BLaER1 (cell line): Measurements from ENCODE around the gene COG3.

Source experiments
- H3K27ac ChIP-seq: shearing (Covaris generic); formaldehyde crosslinking; 2 replicates; pipeline ENCODE4 v1.8.1; 2022
- H3K27me3 ChIP-seq: shearing (Covaris generic); formaldehyde crosslinking; 2 replicates; pipeline ENCODE4 v1.8.1; 2022
- H3K36me3 ChIP-seq: shearing (Covaris generic); formaldehyde crosslinking; 2 replicates; pipeline ENCODE4 v1.8.1; 2022
- H3K4me1 ChIP-seq: shearing (Covaris generic); formaldehyde crosslinking; 2 replicates; pipeline ENCODE4 v1.8.1; 2022
- H3K4me2 ChIP-seq: shearing (Covaris generic); formaldehyde crosslinking; 2 replicates; pipeline ENCODE4 v1.8.1; 2022
- H3K4me3 ChIP-seq: shearing (Covaris generic); formaldehyde crosslinking; 2 replicates; pipeline ENCODE4 v1.8.1; 2022
- H3K9ac ChIP-seq: shearing (Covaris generic); formaldehyde crosslinking; 2 replicates; pipeline ENCODE4 v1.8.1; 2022
- H3K9me3 ChIP-seq: shearing (Covaris generic); formaldehyde crosslinking; 2 replicates; pipeline ENCODE4 v1.8.1; 2022
- H4K20me1 ChIP-seq: shearing (Covaris generic); formaldehyde crosslinking; 2 replicates; pipeline ENCODE4 v1.8.1; 2022
- Cebpa-rat ChIP-seq: shearing (Covaris generic); IDR thresholded peaks from 2 replicates; pipeline ENCODE4 v1.8.1; 2022

Gene COG3

GRCh38 chr13:45518525-45519245 lies 53.9 kb downstream of the COG3 start:
- Histone ChIP-seq H3K4me1 (no peaks in the 10 kb centered on the region), H3K9ac (no peak overlapping the region), H3K36me3 (peaks cover 85% of the 10 kb centered on the region), H3K4me2 (no peak overlapping the region), H3K27me3 (no peaks in the 10 kb centered on the region), H3K4me3 (no peak overlapping the region), H4K20me1 (no peaks in the 10 kb centered on the region), H3K27ac (no peak overlapping the region), H3K9me3 (no peaks in the 10 kb centered on the region)
- TF ChIP-seq Cebpa-rat: no peak

DNA sequence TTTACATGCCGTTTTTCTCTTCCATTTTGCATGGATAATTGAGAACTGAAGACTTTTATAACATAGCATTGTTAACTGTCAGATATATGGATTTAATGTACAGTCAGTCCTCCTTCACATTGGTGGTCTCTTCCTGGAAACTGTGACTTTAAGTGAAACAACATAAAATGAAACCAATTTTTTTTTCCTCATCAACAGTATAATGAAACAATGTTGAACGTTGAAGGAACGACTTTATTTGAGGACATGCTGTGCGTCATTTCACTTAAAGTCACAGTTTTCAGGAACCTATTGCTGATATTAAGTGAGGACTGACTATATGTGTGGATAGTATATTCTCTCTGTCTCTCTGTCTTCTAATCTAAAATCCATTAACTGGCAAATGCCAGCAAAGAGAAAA lies 54.8 kb downstream of the COG3 start:
- no peaks in the 10 kb centered on the region for H4K20me1 ChIP-seq
- no peak overlapping the region for H3K4me3 ChIP-seq
- no peak overlapping the region for H3K4me2 ChIP-seq
- H3K27ac ChIP-seq: no peak overlapping the region
- peaks cover 85% of the 10 kb centered on the region for H3K36me3 ChIP-seq
- TF ChIP-seq Cebpa-rat: no peak
- no peaks in the 10 kb centered on the region for H3K27me3 ChIP-seq
- no peaks in the 10 kb centered on the region for H3K9me3 ChIP-seq
- H3K4me1 ChIP-seq: no peaks in the 10 kb centered on the region
- H3K9ac ChIP-seq: no peak overlapping the region

DNA sequence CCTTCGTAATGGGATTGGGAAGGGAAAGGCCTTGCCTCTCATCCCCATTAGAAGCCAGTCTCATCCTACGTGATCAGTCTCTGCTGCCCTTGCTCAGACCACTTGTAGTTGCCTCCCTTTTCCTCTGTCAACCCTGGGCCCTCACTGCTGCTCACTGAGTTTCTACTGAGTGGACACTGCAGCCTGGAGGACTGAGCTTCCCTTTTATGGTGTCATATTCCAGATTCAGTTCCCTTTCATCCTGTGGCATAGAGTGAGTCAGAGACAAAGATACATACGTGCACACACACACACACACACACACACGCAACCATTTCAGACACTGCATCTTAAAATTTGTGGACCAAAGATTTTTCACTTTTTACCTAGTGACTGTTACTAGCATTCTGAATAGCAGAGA lies 56.6 kb downstream of the COG3 start:
- no peaks in the 10 kb centered on the region for H4K20me1 ChIP-seq
- peaks cover 87% of the 10 kb centered on the region for H3K36me3 ChIP-seq

DNA sequence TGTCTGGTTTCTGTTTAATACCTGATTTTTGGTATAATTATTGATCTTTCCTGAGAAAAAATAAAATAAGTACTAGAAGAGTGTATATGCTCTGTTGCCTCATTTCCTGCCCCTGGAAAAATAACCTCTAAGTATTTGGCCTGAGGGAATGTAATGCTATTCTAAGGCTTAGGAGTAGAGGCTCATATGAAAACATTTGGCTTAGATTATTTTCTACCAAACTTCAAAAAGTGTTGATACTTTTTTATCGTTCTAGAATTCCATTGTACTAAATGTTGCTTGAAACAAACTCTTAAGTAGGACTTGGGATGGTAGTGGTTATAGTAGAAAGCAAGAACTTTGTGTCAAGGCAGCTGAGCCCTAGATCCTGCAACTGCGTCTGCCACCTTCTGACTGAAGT lies 57.8 kb downstream of the COG3 start:
- no peaks in the 10 kb centered on the region for H3K4me1 ChIP-seq
- no peak overlapping the region for H3K9ac ChIP-seq
- H3K4me2 ChIP-seq: no peak overlapping the region
- H3K9me3 ChIP-seq: no peaks in the 10 kb centered on the region
- H3K27me3 ChIP-seq: no peaks in the 10 kb centered on the region
- no peak overlapping the region for H3K4me3 ChIP-seq
- H3K27ac ChIP-seq: no peak overlapping the region
- TF ChIP-seq Cebpa-rat: no peak
- no peaks in the 10 kb centered on the region for H4K20me1 ChIP-seq
- H3K36me3 ChIP-seq: peaks cover 87% of the 10 kb centered on the region

More for the DNA sequence above, 56.6 kb downstream of the COG3 start:
- no peak for TF ChIP-seq Cebpa-rat
- Histone ChIP-seq H3K9ac (no peak overlapping the region), H3K4me1 (no peaks in the 10 kb centered on the region), H3K27me3 (no peaks in the 10 kb centered on the region), H3K4me3 (no peak overlapping the region), H3K27ac (no peak overlapping the region), H3K9me3 (no peaks in the 10 kb centered on the region), H3K4me2 (no peak overlapping the region)

- H3K27ac ChIP-seq: no peak overlapping the region
- peaks cover 75% of the 10 kb centered on the region for H3K36me3 ChIP-seq
- TF ChIP-seq Cebpa-rat: no peak
- H3K4me1 ChIP-seq: no peaks in the 10 kb centered on the region
- no peak overlapping the region for H3K9ac ChIP-seq
- no peak overlapping the region for H3K4me2 ChIP-seq
- H3K9me3 ChIP-seq: no peaks in the 10 kb centered on the region
- H3K4me3 ChIP-seq: no peak overlapping the region
- no peaks in the 10 kb centered on the region for H4K20me1 ChIP-seq
- H3K27me3 ChIP-seq: no peaks in the 10 kb centered on the region
Observed at GRCh38 chr13:45527699-45528462, 63.1 kb downstream of the COG3 start.

DNA sequence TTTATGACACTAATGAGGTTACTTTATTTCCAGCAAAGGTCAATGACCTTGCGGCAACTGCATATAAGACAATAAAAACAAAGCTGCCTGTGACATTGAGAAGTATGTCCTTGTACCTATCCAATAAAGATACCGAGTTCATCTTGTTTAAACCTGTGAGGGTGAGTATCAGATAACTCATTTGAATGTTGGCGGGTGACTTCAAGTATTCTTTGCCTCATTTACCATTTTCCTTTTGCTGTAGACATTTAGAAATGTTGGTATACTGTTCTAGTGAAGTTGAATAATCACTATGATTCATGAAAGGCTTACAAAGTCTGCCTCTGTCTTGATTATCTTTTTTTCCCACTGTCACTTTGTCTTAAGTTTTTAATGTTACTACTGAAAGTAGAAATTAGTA lies 65.0 kb downstream of the COG3 start:
- no peak for TF ChIP-seq Cebpa-rat
- no peaks in the 10 kb centered on the region for H3K4me1 ChIP-seq
- H3K9ac ChIP-seq: no peak overlapping the region
- H4K20me1 ChIP-seq: no peaks in the 10 kb centered on the region
- no peaks in the 10 kb centered on the region for H3K9me3 ChIP-seq
- no peak overlapping the region for H3K27ac ChIP-seq
- H3K4me3 ChIP-seq: no peak overlapping the region
- no peaks in the 10 kb centered on the region for H3K27me3 ChIP-seq
- no peak overlapping the region for H3K4me2 ChIP-seq
- peaks cover 82% of the 10 kb centered on the region for H3K36me3 ChIP-seq

DNA sequence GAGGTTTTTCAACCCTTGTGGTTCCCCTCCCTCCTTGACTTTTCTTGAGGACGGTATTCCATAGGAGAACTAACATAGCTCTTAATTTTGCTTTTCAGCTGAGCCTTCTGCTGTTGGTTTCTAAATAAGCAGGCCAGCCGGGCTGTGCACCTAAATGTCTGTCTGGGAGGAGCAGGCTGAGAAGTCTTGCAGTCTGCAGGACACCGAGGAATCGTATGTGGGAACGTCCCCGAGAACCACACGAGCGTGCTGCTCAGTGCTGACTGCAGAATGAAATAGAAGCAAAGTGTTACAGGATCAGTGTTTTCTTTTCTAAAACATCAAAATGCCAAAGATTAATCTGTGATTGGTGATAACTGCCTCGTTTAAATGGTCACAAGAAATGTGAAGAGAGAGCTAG lies 69.9 kb downstream of the COG3 start:
- H3K9ac ChIP-seq: no peak overlapping the region
- no peak for TF ChIP-seq Cebpa-rat
- no peaks in the 10 kb centered on the region for H3K4me1 ChIP-seq
- no peaks in the 10 kb centered on the region for H3K9me3 ChIP-seq
- no peaks in the 10 kb centered on the region for H4K20me1 ChIP-seq
- H3K36me3 ChIP-seq: peaks cover 68% of the 10 kb centered on the region
- no peak overlapping the region for H3K4me3 ChIP-seq
- H3K4me2 ChIP-seq: no peak overlapping the region
- no peaks in the 10 kb centered on the region for H3K27me3 ChIP-seq
- no peak overlapping the region for H3K27ac ChIP-seq

DNA sequence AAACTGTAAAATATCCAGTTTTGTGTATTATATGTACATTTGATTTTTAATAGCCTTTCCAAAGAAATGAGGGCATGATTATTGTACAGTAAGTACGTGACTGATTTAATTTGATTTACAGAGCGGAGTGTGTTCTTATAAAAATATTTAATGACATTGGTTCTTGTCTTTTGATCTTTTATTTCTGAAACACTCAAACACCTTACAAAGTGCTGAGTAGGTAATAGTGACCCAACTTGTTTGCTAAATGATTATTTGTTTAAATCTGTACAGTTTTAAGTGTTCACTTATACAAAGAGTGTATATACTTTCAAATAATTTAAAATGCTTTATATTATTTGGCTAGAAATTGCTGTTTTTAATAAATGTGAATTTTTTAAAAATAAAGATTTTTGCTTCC lies 71.5 kb downstream of the COG3 start:
- peaks cover 52% of the 10 kb centered on the region for H3K36me3 ChIP-seq
- H3K27me3 ChIP-seq: no peaks in the 10 kb centered on the region
- no peak overlapping the region for H3K4me3 ChIP-seq
- H4K20me1 ChIP-seq: no peaks in the 10 kb centered on the region
- no peak overlapping the region for H3K9ac ChIP-seq
- no peaks in the 10 kb centered on the region for H3K9me3 ChIP-seq
- H3K4me2 ChIP-seq: no peak overlapping the region
- no peaks in the 10 kb centered on the region for H3K4me1 ChIP-seq
- no peak overlapping the region for H3K27ac ChIP-seq
- no peak for TF ChIP-seq Cebpa-rat

DNA sequence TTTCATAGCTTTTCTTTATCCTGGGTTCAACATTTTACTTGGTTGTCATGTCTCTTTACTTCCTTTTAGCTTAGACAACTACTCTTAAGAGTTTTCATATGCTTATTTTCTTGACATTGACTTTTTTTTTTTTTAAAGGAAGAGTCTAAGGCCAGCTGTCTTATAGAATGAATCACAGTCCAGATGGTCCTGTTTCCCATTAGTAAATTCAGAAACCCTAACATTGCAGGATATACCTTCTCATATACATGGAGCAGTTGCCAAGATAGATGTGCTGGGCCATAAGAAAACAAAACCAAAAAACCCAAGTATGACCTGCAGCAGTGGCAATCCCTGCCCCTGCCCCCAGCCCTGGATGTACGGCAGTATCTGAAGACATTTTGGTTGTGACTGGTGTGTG lies 72.8 kb downstream of the COG3 start:
- 0 out of 2 replicates have a peak, but pooled peaks cover 2% of the 10 kb centered on the region for H3K4me1 ChIP-seq
- no peak overlapping the region for H3K9ac ChIP-seq
- H3K9me3 ChIP-seq: no peaks in the 10 kb centered on the region
- peaks cover 40% of the 10 kb centered on the region for H3K36me3 ChIP-seq
- H3K27ac ChIP-seq: no peak overlapping the region
- TF ChIP-seq Cebpa-rat: no peak
- no peaks in the 10 kb centered on the region for H4K20me1 ChIP-seq
- H3K4me2 ChIP-seq: no peak overlapping the region
- no peak overlapping the region for H3K4me3 ChIP-seq
- H3K27me3 ChIP-seq: no peaks in the 10 kb centered on the region

- Histone ChIP-seq H3K9me3 (no peaks in the 10 kb centered on the region), H3K4me3 (no peak overlapping the region), H3K9ac (no peak overlapping the region), H4K20me1 (no peaks in the 10 kb centered on the region), H3K4me1 (0 out of 2 replicates have a peak, but pooled peaks cover 6% of the 10 kb centered on the region), H3K36me3 (peaks cover 32% of the 10 kb centered on the region), H3K27me3 (no peaks in the 10 kb centered on the region), H3K27ac (no peak overlapping the region), H3K4me2 (no peak overlapping the region)
- TF ChIP-seq Cebpa-rat: no peak
Observed at GRCh38 chr13:45538382-45538781, 73.6 kb downstream of the COG3 start.
